ENCODE measurements around the gene TMEM140. TPM values are rescaled to one million over a fixed set of nuclear protein-coding genes. Genes with fewer than 3 reads are reported as not detected.
A peak's percentile ranks its signal among the peaks of the same experiment; 100 is the strongest.

TMEM140 gene
- total and polyA plus RNA-seq, 9 of the 15 experiments (the other 6 are each of a cell fraction or from before 2014, with no cell fraction given), result 0.03 to 0.82 (median 0.23) TPM

DNA sequence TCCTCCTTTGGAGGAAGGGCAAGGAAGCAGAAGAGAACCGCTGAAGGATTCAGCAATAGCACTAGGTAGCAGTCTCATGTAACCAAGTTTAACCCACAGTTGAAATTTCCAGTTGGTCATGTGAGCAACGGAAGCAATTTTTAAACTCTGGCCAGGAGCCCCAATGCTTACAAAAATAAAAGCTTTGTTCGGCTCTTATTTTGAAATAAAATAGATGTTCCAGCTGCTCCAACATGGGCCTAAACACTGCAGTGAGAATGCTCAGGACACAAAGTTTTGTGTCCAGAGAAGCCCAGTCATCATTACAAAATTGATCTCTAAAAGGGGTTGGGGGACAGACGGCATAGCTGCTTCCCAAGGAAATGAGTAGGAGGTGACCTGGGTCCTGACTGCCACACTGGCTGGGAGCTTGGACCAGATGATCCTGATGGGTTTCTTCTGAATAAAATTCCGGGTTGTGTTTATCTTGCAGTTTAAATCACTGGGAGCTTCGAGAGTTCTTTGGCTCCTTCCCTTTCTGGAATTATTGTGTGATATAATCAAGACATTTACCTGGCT is 452 bp upstream of the TMEM140 start (continued):
- TF ChIP-seq, protein P1, sequence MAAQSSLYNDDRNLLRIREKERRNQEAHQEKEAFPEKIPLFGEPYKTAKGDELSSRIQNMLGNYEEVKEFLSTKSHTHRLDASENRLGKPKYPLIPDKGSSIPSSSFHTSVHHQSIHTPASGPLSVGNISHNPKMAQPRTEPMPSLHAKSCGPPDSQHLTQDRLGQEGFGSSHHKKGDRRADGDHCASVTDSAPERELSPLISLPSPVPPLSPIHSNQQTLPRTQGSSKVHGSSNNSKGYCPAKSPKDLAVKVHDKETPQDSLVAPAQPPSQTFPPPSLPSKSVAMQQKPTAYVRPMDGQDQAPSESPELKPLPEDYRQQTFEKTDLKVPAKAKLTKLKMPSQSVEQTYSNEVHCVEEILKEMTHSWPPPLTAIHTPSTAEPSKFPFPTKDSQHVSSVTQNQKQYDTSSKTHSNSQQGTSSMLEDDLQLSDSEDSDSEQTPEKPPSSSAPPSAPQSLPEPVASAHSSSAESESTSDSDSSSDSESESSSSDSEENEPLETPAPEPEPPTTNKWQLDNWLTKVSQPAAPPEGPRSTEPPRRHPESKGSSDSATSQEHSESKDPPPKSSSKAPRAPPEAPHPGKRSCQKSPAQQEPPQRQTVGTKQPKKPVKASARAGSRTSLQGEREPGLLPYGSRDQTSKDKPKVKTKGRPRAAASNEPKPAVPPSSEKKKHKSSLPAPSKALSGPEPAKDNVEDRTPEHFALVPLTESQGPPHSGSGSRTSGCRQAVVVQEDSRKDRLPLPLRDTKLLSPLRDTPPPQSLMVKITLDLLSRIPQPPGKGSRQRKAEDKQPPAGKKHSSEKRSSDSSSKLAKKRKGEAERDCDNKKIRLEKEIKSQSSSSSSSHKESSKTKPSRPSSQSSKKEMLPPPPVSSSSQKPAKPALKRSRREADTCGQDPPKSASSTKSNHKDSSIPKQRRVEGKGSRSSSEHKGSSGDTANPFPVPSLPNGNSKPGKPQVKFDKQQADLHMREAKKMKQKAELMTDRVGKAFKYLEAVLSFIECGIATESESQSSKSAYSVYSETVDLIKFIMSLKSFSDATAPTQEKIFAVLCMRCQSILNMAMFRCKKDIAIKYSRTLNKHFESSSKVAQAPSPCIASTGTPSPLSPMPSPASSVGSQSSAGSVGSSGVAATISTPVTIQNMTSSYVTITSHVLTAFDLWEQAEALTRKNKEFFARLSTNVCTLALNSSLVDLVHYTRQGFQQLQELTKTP (IDR thresholded peaks at IDR 0.05; ENCODE audit: low read depth in 1 of 2, partially characterized antibody in 2 of 2), result peak in 1 of 2 experiments; percentile 30
- TF ChIP-seq RBM14 (IDR thresholded peaks at IDR 0.05; ENCODE audit: borderline replicate concordance, insufficient read depth, low read depth, low read length), result no peak
- TF ChIP-seq CSDE1 (IDR thresholded peaks at IDR 0.05), result no peak
- TF ChIP-seq MCM7 (IDR thresholded peaks at IDR 0.05), result no peak
- TF ChIP-seq TAF9B (IDR thresholded peaks at IDR 0.05; ENCODE audit: partially characterized antibody), result no peak
- TF ChIP-seq ELF1 (tag; IDR thresholded peaks at IDR 0.05), result 0 out of 2 replicates have a peak, but pooled peaks have one; percentile 22
- 0 out of 2 replicates have a peak, but pooled peaks have one; percentile 43 for TF ChIP-seq ZNF764 (CRISPR knock-in tag; IDR thresholded peaks at IDR 0.05; ENCODE audit: low read depth)
- TF ChIP-seq HDAC3 (IDR thresholded peaks at IDR 0.05; ENCODE audit: borderline replicate concordance, partially characterized antibody), result peak; percentile 13
- peak; percentile 61; the same call in 1 of the 2 replicates for TF ChIP-seq TOE1 (IDR thresholded peaks at IDR 0.05; ENCODE audit: borderline replicate concordance)
- TF ChIP-seq TOE1 (CRISPR knock-in tag; IDR thresholded peaks at IDR 0.05; ENCODE audit: borderline replicate concordance, low read depth), result no peak
- no peak for TF ChIP-seq ATF3 (IDR thresholded peaks at IDR 0.05)
- TF ChIP-seq ATF3 (CRISPR knock-in tag; conservative IDR thresholded peaks at IDR 0.05), result no peak
- TF ChIP-seq, protein P2, sequence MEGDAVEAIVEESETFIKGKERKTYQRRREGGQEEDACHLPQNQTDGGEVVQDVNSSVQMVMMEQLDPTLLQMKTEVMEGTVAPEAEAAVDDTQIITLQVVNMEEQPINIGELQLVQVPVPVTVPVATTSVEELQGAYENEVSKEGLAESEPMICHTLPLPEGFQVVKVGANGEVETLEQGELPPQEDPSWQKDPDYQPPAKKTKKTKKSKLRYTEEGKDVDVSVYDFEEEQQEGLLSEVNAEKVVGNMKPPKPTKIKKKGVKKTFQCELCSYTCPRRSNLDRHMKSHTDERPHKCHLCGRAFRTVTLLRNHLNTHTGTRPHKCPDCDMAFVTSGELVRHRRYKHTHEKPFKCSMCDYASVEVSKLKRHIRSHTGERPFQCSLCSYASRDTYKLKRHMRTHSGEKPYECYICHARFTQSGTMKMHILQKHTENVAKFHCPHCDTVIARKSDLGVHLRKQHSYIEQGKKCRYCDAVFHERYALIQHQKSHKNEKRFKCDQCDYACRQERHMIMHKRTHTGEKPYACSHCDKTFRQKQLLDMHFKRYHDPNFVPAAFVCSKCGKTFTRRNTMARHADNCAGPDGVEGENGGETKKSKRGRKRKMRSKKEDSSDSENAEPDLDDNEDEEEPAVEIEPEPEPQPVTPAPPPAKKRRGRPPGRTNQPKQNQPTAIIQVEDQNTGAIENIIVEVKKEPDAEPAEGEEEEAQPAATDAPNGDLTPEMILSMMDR (IDR thresholded peaks at IDR 0.05 in 2 of 3, conservative IDR thresholded peaks at IDR 0.05 in 1 of 3; ENCODE audit: insufficient read depth in 2 of 3, low read depth in 1 of 3, low read length in 3 of 3), result no peak
- TF ChIP-seq ADNP (tag; IDR thresholded peaks at IDR 0.05), result no peak; the same call in 1 of the 2 replicates
- no peak for TF ChIP-seq ZNF395 (CRISPR knock-in tag; IDR thresholded peaks at IDR 0.05)
- no peak for TF ChIP-seq ZNF445 (CRISPR knock-in tag; IDR thresholded peaks at IDR 0.05; ENCODE audit: low read depth)
- TF ChIP-seq THAP7 (CRISPR knock-in tag; IDR thresholded peaks at IDR 0.05), result no peak

Measured in K562 (cell line).